TTC549 (cell line): ENCODE measurements around the gene SPATA2.
"Not testable (repeated sequence)": the region's sequence is repeated elsewhere in the genome, so short reads cannot be mapped to it uniquely, and the experiment has no call there.

Experiments
- FAIRE-seq: peaks from 2 replicates; lab custom pipeline; 2012; peaks lifted over from hg19 to GRCh38; lab: Jason Lieb, UNC

The SPATA2 gene, protein sequence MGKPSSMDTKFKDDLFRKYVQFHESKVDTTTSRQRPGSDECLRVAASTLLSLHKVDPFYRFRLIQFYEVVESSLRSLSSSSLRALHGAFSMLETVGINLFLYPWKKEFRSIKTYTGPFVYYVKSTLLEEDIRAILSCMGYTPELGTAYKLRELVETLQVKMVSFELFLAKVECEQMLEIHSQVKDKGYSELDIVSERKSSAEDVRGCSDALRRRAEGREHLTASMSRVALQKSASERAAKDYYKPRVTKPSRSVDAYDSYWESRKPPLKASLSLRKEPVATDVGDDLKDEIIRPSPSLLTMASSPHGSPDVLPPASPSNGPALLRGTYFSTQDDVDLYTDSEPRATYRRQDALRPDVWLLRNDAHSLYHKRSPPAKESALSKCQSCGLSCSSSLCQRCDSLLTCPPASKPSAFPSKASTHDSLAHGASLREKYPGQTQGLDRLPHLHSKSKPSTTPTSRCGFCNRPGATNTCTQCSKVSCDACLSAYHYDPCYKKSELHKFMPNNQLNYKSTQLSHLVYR

DNA sequence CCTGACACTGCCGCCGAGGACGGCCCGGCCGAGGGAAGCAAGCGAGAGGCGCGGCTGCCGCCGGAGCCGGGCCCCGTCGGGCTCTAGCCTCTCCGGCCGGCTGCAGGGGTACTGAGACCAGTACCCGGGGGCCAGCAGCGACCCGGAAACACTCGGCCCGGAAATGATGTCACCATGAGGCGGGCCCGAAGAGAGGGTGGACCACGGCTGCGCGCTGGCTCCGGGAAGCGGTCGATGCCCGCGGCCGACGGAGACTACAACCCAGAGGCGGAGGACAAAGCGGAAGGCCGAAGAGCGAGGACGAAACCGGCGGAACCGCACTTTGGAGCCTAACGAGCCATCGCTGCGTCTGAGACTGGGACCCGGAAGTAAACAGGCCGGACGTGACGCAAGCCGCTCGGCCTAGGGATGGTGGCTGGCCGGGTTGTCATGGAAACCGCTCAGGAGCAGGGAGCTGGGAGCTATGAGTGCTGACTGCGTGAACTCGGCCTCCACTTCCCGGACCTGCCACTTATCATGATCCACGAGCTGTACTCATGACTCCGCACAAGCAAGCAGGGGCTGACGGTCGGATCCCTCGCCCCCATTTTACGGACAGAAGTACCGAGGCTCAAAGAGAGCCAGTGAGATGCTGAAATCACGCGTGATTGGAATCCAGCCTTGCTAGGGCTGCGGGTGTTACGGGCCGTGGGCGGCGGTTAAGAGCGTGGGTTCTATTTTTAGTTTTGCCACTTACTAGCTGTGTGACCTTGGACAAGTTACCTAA, at the start of gene SPATA2:
Gene SPATA2 (minus strand): TSS at position 150 of the 766 bp plus-strand sequence. CDS start 7,039 bp downstream, outside the sequence.
- no peak for FAIRE-seq

DNA sequence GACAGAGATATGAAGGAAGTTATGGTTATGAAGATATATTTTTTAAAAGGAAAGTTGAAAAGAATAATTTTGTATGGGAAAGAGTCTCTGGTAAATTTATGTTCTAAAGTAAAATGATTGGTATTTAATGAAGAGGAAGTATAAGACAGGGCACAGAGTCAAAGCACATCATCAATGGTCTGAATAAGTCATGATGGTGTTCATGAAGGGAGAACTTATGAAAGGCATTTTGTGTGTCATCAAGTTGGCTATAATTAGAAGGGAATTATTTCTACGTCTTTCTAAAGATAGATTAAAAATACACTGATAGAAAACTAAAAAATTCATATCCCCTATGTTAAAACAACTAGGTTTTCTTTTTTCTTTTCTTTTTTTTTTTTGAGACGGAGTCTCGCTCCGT, 46.1 kb upstream of the SPATA2 start:
- no peak for FAIRE-seq

- not testable (repeated sequence) for FAIRE-seq
These were observed 42.0 kb upstream of the SPATA2 start for GRCh38 chr20:49957089-49957938.

DNA sequence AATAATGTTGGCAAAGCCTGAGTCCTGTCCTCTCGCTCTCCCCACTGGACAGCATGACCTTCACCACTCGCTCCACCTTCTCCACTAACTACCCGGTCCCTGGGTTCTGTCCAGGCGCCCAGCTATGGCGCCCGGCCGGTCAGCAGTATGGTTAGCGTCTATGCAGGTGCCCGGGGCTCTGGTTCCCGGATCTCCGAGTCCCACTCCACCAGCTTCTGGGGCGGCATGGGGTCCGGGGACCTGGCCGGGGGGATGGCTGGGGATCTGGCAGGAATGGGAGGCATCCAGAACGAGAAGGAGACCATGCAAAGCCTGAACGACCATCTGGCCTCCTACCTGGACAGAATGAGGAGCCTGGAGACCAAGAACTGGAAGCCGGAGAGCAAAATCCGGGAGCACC, 41.4 kb upstream of the SPATA2 start:
- FAIRE-seq: no peak

DNA sequence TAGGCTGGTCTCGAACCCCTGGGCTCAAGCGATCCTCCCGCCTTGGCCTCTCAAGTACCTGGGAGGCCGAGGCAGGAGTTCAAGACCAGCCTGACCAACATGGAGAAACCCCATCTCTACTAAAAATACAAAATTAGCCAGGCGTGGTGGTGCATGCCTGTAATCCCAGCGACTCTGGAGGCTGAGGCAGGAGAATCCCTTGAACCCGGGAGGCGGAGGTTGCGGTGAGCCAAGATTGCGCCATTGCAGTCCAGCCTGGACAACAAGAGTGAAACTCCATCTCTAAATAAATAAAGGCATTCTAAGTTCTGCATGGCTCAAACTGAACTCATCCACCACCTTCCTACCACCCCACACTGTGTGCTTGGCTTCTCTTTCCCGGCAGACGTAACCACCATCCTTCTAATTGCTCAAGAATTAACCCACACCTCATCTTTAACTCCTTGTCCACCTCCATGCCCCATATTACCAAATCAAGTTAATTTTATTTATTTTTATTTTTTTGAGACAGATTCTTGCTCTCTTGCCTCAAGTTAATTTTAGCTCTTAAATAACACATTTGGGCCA, 40.6 kb upstream of the SPATA2 start:
- not testable (repeated sequence) for FAIRE-seq

GRCh38 chr20:49955167-49955566, 39.8 kb upstream of the SPATA2 start:
- FAIRE-seq: no peak

GRCh38 chr20:49951151-49951550, 35.8 kb upstream of the SPATA2 start:
- FAIRE-seq: no peak

DNA sequence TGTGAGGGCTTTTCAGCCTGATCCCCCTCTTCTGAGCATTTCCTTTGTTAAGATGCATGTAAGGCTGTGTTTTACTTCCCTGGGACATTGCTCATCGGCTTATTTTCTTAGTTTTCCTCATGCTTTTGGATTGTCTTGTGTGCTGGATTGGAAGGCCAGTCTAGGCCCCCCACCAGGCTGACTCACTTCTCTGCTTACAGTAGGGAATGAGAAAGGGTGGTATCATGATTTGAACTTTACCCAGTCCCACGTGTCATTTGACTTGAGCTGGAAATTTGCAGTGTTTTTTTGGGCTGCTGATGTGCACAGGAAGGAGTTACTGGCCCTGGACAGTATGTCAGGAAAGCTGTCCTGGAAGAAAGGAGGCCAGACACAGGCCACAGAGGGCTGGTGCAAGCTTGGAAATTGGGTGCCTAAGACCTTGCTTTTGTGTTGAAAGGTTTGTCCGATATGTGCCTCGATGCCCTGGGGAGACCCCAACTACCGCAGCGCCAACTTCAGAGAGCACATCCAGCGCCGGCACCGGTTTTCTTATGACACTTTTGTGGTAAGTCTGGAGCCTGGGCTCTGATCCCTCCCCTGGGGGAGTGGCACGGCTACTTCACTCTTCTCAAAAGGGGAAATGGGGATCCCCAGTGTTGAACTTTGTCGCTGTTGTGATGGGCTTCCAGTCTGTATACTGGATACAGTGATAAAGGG, 33.6 kb upstream of the SPATA2 start:
- FAIRE-seq: no peak

- no peak for FAIRE-seq
These were observed 32.8 kb upstream of the SPATA2 start for GRCh38 chr20:49948178-49948577.

DNA sequence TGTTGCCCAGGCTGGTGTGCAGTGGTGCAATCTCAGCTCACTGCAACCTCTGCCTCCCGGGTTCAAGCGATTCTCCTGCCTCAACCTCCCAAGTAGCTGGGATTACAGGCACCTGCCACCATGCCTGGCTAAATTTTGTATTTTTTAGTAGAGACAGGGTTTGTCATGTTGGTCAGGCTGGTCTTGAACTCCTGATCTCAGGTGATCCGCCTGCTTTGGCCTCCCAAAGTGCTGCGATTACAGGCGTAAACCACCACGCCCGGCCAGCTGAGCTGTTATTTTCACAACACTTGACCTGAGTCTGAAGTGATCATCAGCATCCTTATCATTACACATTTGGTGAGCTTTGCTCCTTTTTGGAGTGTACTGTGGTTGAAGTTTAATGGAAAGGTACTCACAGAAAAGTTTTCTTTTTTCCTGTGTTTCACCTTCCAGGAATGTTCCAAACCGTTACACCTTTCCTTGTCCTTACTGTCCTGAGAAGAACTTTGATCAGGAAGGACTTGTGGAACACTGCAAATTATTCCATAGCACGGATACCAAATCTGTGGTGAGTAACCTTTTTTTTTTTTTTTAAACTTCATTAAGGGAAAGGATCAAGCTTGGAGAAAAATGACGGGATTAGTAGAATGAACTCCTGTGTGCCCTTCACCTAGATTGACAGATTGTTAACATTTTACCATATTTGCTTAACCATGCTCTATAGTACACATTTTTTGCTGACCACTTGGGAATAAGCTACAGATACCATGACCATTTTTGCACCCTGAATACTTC, 30.6 kb upstream of the SPATA2 start:
- FAIRE-seq: no peak

DNA sequence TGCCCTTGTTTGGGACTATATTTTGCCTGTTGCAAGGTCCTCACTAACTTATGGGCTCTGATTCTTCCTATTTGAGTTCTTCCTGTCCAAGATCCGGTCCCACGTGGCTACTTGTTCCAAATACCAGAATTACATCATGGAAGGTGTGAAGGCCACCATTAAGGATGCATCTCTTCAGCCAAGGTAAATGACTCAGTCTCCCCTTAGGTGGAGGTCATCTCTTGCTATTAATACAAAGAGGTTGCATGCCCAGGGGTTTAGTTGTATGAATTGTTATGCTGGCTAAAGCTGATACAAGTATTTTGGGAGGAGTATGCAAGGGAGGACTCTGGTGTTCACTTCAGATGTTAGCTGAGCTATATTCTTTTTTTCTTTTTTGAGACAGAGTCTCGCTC, 30.0 kb upstream of the SPATA2 start:
- FAIRE-seq: no peak

DNA sequence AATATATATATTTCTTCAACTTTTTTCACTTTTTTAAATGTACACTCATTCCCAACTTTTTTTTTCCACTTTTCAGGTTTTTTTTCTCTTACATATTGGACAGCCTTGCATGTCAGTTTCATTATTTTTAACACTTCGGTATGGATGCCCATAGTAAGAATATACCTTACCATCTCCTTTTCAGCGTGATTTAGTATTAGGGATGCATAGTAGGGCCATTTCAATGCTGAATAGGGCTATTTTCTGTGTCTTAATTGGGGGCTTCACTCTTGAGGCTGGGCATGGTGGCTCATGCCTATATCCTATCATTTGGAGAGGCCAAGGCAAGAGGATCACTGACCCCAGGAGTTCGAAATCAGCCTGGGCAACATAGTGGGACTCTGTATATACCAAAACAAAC, 27.6 kb upstream of the SPATA2 start:
- FAIRE-seq: no peak

DNA sequence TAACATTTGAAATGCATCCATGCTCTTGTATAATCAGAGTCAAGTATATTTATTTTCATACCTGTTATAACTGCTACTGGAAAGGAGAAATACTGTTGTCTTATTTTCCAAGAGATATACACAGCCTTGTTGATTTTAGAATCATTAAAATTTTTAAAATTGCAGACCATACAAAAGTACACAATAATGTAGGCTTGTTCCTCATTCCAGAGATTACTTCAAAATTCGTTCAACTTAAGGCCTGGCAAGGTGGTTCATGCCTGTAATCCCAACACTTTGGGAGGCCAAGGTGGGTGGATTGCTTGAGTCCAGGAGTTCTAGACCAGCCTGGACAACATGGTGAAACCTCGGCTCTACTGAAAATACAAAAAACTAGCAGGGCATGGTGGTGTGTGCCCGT, 27.0 kb upstream of the SPATA2 start:
- FAIRE-seq: no peak

- FAIRE-seq: no peak
These were observed 26.1 kb upstream of the SPATA2 start for GRCh38 chr20:49941456-49941855.

DNA sequence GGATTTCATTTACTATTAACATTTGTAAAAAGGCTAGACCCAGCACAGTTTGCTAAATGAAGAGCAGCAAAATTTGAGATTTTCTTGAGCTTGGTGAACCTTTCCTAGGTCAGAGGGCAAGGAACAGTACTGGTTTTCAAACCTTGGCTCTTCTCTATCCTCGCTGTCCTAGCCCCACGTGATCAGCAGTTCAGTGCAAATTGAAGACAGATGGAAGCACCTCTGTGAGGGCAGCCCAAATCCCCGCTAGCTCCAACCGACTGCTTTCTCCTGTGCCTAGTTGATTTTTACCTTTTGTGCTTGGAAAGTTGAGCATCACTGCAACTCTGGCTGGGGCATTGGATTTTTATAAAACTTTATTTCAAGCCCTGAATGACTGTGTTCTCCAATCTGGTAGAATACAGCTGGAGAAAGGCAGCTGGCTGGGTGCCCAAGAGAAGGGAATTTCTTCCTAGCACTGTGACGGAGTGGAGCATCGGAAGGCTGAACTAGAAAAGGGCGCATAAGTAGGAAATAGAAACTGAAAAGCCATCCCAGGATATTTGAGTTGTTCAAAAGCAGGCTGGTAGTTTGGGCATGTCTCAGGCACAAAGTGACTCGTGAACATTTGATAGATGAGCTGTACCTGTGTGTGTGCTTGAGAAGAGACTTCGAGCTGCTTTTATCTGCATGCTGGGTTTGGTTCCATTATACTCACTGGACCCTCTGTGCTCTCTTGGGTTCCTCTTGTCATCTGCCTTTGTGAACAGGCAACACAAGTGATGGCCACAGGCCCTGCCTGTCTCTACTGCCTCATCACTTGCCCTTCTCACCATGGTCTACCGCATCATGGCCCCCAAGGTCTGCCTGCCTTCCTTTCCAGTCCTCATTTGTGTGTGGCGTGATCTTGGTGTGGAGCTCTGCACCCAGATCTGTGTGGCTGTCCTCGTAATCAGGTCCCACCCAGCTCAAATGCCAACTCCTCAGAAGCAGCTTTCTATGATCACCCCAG, 23.1 kb upstream of the SPATA2 start:
- no peak for FAIRE-seq

- no peak for FAIRE-seq
These were observed 21.9 kb upstream of the SPATA2 start for GRCh38 chr20:49937027-49937929.

- no peak for FAIRE-seq
These were observed 21.1 kb upstream of the SPATA2 start, which contains the start of gene RNF114 for GRCh38 chr20:49936153-49937026. Gene RNF114 (plus strand): TSS chr20:49936397. CDS start chr20:49936413, 16 bp downstream.
